Stimulated activated CD8-positive, alpha-beta memory T cell treated with anti-CD3 and anti-CD28 coated beads, Interleukin-2, amount 100 ng/mL, for 1 hour (primary cell): ENCODE results near the gene SMARCB1.

Source experiments
- DNase-seq, 2 donors: peaks; one replicate each; pipeline ENCODE4 v3.0.0-alpha.2; 2020; ENCODE audit warnings: low read depth in 2 of 2

SMARCB1 gene

GRCh38 chr22:23884140-23884539 lies 97.4 kb downstream of the SMARCB1 start:
- DNase-seq: no peak
